Measurements from ENCODE around the gene CAPN5. TPM values are rescaled to one million over a fixed set of nuclear protein-coding genes. Genes with fewer than 3 reads are reported as not detected.

CAPN5 gene
- total and polyA plus RNA-seq, 2 of the 8 experiments (the other 6 are each of a cell fraction or from before 2014, with no cell fraction given): 21.5 to 22.4 TPM

- 84% methylated on average over 6 of the region's 6 CpGs; no CpG with 5 or more reads in 1 of the 2 experiments for WGBS, 2 experiments (ENCODE audit: extremely low coverage in 1 of 2, insufficient coverage in 1 of 2, insufficient read length in 1 of 2, insufficient replicate concordance in 2 of 2, low coverage in 1 of 2, low lambda C conversion rate in 2 of 2, missing lambda C conversion rate in 1 of 2)
- Histone ChIP-seq H3K27me3 (replicated peaks in 1 of 4; ENCODE audit: control insufficient read depth in 3 of 4, extremely low read depth in 1 of 4, insufficient read depth in 3 of 4, low read length in 3 of 4) (no peaks in the 10 kb centered on the region), H2BK120ac (replicated peaks; ENCODE audit: low read depth, low read length) (no peak overlapping the region), H4K8ac (ENCODE audit: extremely low read depth, insufficient read depth, low read length) (no peak overlapping the region), H3K4me3 (ENCODE audit: extremely low read depth in 1 of 4, insufficient read depth in 2 of 4, low read depth in 3 of 4, low read length in 4 of 4) (no peak overlapping the region), H2AK5ac (ENCODE audit: low read depth, low read length) (no peak overlapping the region), H3K56ac (replicated peaks; ENCODE audit: insufficient read length, low read depth, low read length) (no peak overlapping the region), H3K23ac (ENCODE audit: insufficient read length) (no peak overlapping the region), H3K4ac (replicated peaks; ENCODE audit: insufficient read length, low read depth, low read length) (no peak overlapping the region), H3K36me3 (ENCODE audit: control insufficient read depth in 2 of 4, insufficient read depth in 4 of 4, low read length in 3 of 4) (no peaks in the 10 kb centered on the region), H2BK12ac (ENCODE audit: low read depth, low read length) (no peak overlapping the region), H3K14ac (ENCODE audit: insufficient read length) (no peak overlapping the region), H3K23me2 (ENCODE audit: low read depth, low read length) (no peaks in the 10 kb centered on the region), H2BK20ac (ENCODE audit: low read length) (no peak overlapping the region), H2AFZ (ENCODE audit: low read length) (no peak overlapping the region), H3K4me1 (replicated peaks in 1 of 4; ENCODE audit: control insufficient read depth in 3 of 4, insufficient read depth in 4 of 4, low read length in 3 of 4) (peaks cover 0 to 3% (median 1%) of the 10 kb centered on the region in 4 experiments; a peak in 3 of 7 replicates), H3K4me2 (ENCODE audit: insufficient read depth in 1 of 2, low read depth in 2 of 2, low read length in 2 of 2) (no peak overlapping the region), H3K9me3 (ENCODE audit: insufficient read depth in 2 of 2, low read depth in 1 of 2, low read length in 1 of 2) (no peaks in the 10 kb centered on the region), H3K79me2 (ENCODE audit: control insufficient read depth in 1 of 2, insufficient read depth in 2 of 2, low read length in 2 of 2) (no peaks in the 10 kb centered on the region), H4K5ac (ENCODE audit: insufficient read length, low read depth, low read length) (no peak overlapping the region), H2BK5ac (ENCODE audit: low read depth, low read length) (no peak overlapping the region), H3K9ac (replicated peaks in 1 of 4; ENCODE audit: extremely low read depth in 1 of 4, low read depth in 3 of 4, low read length in 3 of 4) (no peak overlapping the region), H3K18ac (ENCODE audit: extremely low read depth, low read length) (no peak overlapping the region), H3K27ac (ENCODE audit: low read depth, low read length) (no peak overlapping the region), H2BK15ac (ENCODE audit: low read length) (no peak overlapping the region), H3K79me1 (ENCODE audit: low read depth, low read length) (no peaks in the 10 kb centered on the region), H4K91ac (replicated peaks; ENCODE audit: insufficient read length, low read length) (no peak overlapping the region), H4K20me1 (replicated peaks in 1 of 2; ENCODE audit: control insufficient read depth in 1 of 2, insufficient read depth in 2 of 2, low read length in 2 of 2) (no peaks in the 10 kb centered on the region)
- TF ChIP-seq, protein P1, sequence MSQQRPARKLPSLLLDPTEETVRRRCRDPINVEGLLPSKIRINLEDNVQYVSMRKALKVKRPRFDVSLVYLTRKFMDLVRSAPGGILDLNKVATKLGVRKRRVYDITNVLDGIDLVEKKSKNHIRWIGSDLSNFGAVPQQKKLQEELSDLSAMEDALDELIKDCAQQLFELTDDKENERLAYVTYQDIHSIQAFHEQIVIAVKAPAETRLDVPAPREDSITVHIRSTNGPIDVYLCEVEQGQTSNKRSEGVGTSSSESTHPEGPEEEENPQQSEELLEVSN (IDR thresholded peaks at IDR 0.05): no peak
- no peak for TF ChIP-seq BRCA1 (IDR thresholded peaks at IDR 0.05; ENCODE audit: low read depth, low read length)
- TF ChIP-seq GABPA (IDR thresholded peaks at IDR 0.05; ENCODE audit: borderline replicate concordance, insufficient read depth, low read length): no peak
- TF ChIP-seq EP300 (IDR thresholded peaks at IDR 0.05; ENCODE audit: borderline replicate concordance in 1 of 2, low read depth in 2 of 2, low read length in 2 of 2): no peak
- TF ChIP-seq ATF3 (IDR thresholded peaks at IDR 0.05; ENCODE audit: insufficient read depth, low read depth, low read length): no peak
- no peak for TF ChIP-seq CTBP2 (IDR thresholded peaks at IDR 0.05; ENCODE audit: borderline replicate concordance, insufficient read depth, insufficient read length, low read length)
- TF ChIP-seq MAFK (IDR thresholded peaks at IDR 0.05; ENCODE audit: low read depth, low read length): no peak
- no peak for TF ChIP-seq ZNF274 (IDR thresholded peaks at IDR 0.05; ENCODE audit: borderline replicate concordance, extremely low read depth, low read length)
- no peak for TF ChIP-seq RBBP5 (IDR thresholded peaks at IDR 0.05; ENCODE audit: borderline replicate concordance, low read depth, low read length)
- ChIA-PET POLR2A (ENCODE audit: partially characterized antibody) (no interaction called here), CTCF (ENCODE audit: partially characterized antibody) (interaction anchor here (1.0 to 19.1 kb wide), 9 partner anchors 7 to 311 kb away, joined by 4 to 297 read pairs (median 10); partner anchors contain the start of genes MYO7A and OMP)
- no peak for DNase-seq (ENCODE audit: low read depth in 1 of 2, low spot score in 2 of 2)
- no peak for FAIRE-seq
Measured at GRCh38 chr11:77110836-77111235, 44.1 kb downstream of the CAPN5 start.
